Measurements from ENCODE around the gene UROC1. TPM values are rescaled to one million over a fixed set of nuclear protein-coding genes. Genes with fewer than 3 reads are reported as not detected.

Gene UROC1
- total and polyA plus RNA-seq, 5 donors from 2014 or later: not detected

- Histone ChIP-seq H3K27me3 (ENCODE audit: control insufficient read depth, insufficient read depth, low read length) (no peaks in the 10 kb centered on the region), H3K4me3 (ENCODE audit: low read depth, low read length) (no peak overlapping the region), H3K4me1 (ENCODE audit: control insufficient read depth, insufficient read depth, low read length, poor library complexity, severe bottlenecking) (no peaks in the 10 kb centered on the region), H3K36me3 (ENCODE audit: control insufficient read depth, insufficient read depth, low read length) (no peaks in the 10 kb centered on the region), H3K9me3 (ENCODE audit: control insufficient read depth in 2 of 2, low read length in 2 of 2) (no peaks in the 10 kb centered on the region), H3K27ac (ENCODE audit: insufficient read depth, low read length, poor library complexity, severe bottlenecking) (no peak overlapping the region)
- DNase-seq (peak in 1 of 3 donors; percentile 37), ATAC-seq (ENCODE audit: low read depth in 2 of 2) (no peak)
- peaks cover 0 to 6% (median 1%) of the 10 kb centered on the region in 4 donors for H3K4me1 Mint-ChIP-seq
- H3K9me3 Mint-ChIP-seq: no peaks in the 10 kb centered on the region
- H3K36me3 Mint-ChIP-seq: no peaks in the 10 kb centered on the region
- peak overlapping the region in 1 of 3 donors; percentile 46 for H3K27ac Mint-ChIP-seq
- no peak overlapping the region for H3K4me3 Mint-ChIP-seq
- H3K27me3 Mint-ChIP-seq: peaks cover 4% of the 10 kb centered on the region
These were observed 20.4 kb downstream of the UROC1 start for GRCh38 chr3:126496894-126497850.

- Mint-ChIP-seq H3K4me1 (peaks cover 0 to 6% (median 1%) of the 10 kb centered on the region in 4 donors), H3K36me3 (no peaks in the 10 kb centered on the region), H3K27me3 (peaks cover 4% of the 10 kb centered on the region), H3K9me3 (no peaks in the 10 kb centered on the region), H3K27ac (no peak overlapping the region), H3K4me3 (no peak overlapping the region)
- H3K36me3 ChIP-seq (ENCODE audit: control insufficient read depth, insufficient read depth, low read length): no peaks in the 10 kb centered on the region
- H3K27me3 ChIP-seq (ENCODE audit: control insufficient read depth, insufficient read depth, low read length): no peaks in the 10 kb centered on the region
- H3K27ac ChIP-seq (ENCODE audit: insufficient read depth, low read length, poor library complexity, severe bottlenecking): no peak overlapping the region
- H3K4me1 ChIP-seq (ENCODE audit: control insufficient read depth, insufficient read depth, low read length, poor library complexity, severe bottlenecking): no peaks in the 10 kb centered on the region
- DNase-seq (no peak), ATAC-seq (ENCODE audit: low read depth in 2 of 2) (no peak)
- no peaks in the 10 kb centered on the region for H3K9me3 ChIP-seq (ENCODE audit: control insufficient read depth in 2 of 2, low read length in 2 of 2)
- no peak overlapping the region for H3K4me3 ChIP-seq (ENCODE audit: low read depth, low read length)
These were observed 21.8 kb downstream of the UROC1 start for GRCh38 chr3:126495786-126496185.

GRCh38 chr3:126494970-126495230 lies 22.7 kb downstream of the UROC1 start:
- DNase-seq: no peak
- Histone ChIP-seq H3K36me3 (ENCODE audit: control insufficient read depth, insufficient read depth, low read length) (no peaks in the 10 kb centered on the region), H3K27me3 (ENCODE audit: control insufficient read depth, insufficient read depth, low read length) (no peaks in the 10 kb centered on the region), H3K4me1 (ENCODE audit: control insufficient read depth, insufficient read depth, low read length, poor library complexity, severe bottlenecking) (no peaks in the 10 kb centered on the region), H3K27ac (ENCODE audit: insufficient read depth, low read length, poor library complexity, severe bottlenecking) (no peak overlapping the region), H3K4me3 (ENCODE audit: low read depth, low read length) (no peak overlapping the region), H3K9me3 (ENCODE audit: control insufficient read depth in 2 of 2, low read length in 2 of 2) (no peaks in the 10 kb centered on the region)
- no peak for ATAC-seq (ENCODE audit: low read depth in 2 of 2)
- Mint-ChIP-seq H3K9me3 (no peaks in the 10 kb centered on the region), H3K36me3 (no peaks in the 10 kb centered on the region), H3K27me3 (peaks cover 4% of the 10 kb centered on the region), H3K27ac (no peak overlapping the region), H3K4me3 (no peak overlapping the region), H3K4me1 (peaks cover 0 to 6% (median 1%) of the 10 kb centered on the region in 4 donors)

- H3K27me3 ChIP-seq (ENCODE audit: control insufficient read depth, insufficient read depth, low read length): no peaks in the 10 kb centered on the region
- no peak for ATAC-seq (ENCODE audit: low read depth in 2 of 2)
- no peaks in the 10 kb centered on the region for H3K36me3 Mint-ChIP-seq
- H3K4me1 ChIP-seq (ENCODE audit: control insufficient read depth, insufficient read depth, low read length, poor library complexity, severe bottlenecking): no peaks in the 10 kb centered on the region
- no peak overlapping the region for H3K4me3 ChIP-seq (ENCODE audit: low read depth, low read length)
- H3K27ac ChIP-seq (ENCODE audit: insufficient read depth, low read length, poor library complexity, severe bottlenecking): no peak overlapping the region
- H3K9me3 Mint-ChIP-seq: no peaks in the 10 kb centered on the region
- peaks cover 0 to 6% (median 1%) of the 10 kb centered on the region in 4 donors for H3K4me1 Mint-ChIP-seq
- DNase-seq: no peak
- H3K27ac Mint-ChIP-seq: no peak overlapping the region
- H3K36me3 ChIP-seq (ENCODE audit: control insufficient read depth, insufficient read depth, low read length): no peaks in the 10 kb centered on the region
- no peak overlapping the region for H3K4me3 Mint-ChIP-seq
- no peaks in the 10 kb centered on the region for H3K9me3 ChIP-seq (ENCODE audit: control insufficient read depth in 2 of 2, low read length in 2 of 2)
- H3K27me3 Mint-ChIP-seq: peaks cover 4% of the 10 kb centered on the region
These were observed 23.2 kb downstream of the UROC1 start for GRCh38 chr3:126494204-126494969.

- no peaks in the 10 kb centered on the region for H3K27me3 ChIP-seq (ENCODE audit: control insufficient read depth, insufficient read depth, low read length)
- peak in 1 of 3 donors; percentile 37 for DNase-seq
- no peak overlapping the region for H3K27ac ChIP-seq (ENCODE audit: insufficient read depth, low read length, poor library complexity, severe bottlenecking)
- Mint-ChIP-seq H3K27ac (no peak overlapping the region), H3K9me3 (no peaks in the 10 kb centered on the region), H3K27me3 (peaks cover 4% of the 10 kb centered on the region), H3K4me1 (peaks cover 0 to 5% (median 1%) of the 10 kb centered on the region in 4 donors), H3K4me3 (no peak overlapping the region), H3K36me3 (no peaks in the 10 kb centered on the region)
- H3K4me1 ChIP-seq (ENCODE audit: control insufficient read depth, insufficient read depth, low read length, poor library complexity, severe bottlenecking): no peaks in the 10 kb centered on the region
- H3K36me3 ChIP-seq (ENCODE audit: control insufficient read depth, insufficient read depth, low read length): no peaks in the 10 kb centered on the region
- no peak for ATAC-seq (ENCODE audit: low read depth in 2 of 2)
- H3K9me3 ChIP-seq (ENCODE audit: control insufficient read depth in 2 of 2, low read length in 2 of 2): no peaks in the 10 kb centered on the region
- no peak overlapping the region for H3K4me3 ChIP-seq (ENCODE audit: low read depth, low read length)
These were observed 23.8 kb downstream of the UROC1 start for GRCh38 chr3:126493739-126494138.

DNA sequence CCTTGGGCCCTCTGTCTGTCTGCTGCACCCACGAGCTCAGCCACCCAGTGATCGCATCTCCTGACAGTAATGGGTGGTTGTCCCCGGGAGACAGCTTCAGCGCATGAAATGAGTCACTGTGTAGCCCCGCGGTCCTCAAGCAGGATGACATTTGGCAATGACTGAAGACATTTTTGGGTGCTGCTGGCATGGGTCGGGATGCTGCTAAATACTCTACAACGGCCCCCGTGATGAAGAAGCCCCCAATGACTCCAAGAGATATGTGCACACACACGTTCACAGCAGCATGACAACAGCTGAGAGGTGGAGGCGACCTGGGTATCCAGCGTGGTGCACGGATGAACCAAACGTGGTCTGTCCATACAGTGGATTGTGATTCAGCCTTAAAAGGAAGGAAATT lies 24.5 kb downstream of the UROC1 start:
- Mint-ChIP-seq H3K27ac (peak overlapping the region in 1 of 3 donors; percentile 13), H3K36me3 (no peaks in the 10 kb centered on the region), H3K27me3 (peaks cover 4% of the 10 kb centered on the region), H3K4me1 (peaks cover 0 to 3% (median 1%) of the 10 kb centered on the region in 4 donors), H3K9me3 (no peaks in the 10 kb centered on the region), H3K4me3 (no peak overlapping the region)
- H3K27me3 ChIP-seq (ENCODE audit: control insufficient read depth, insufficient read depth, low read length): no peaks in the 10 kb centered on the region
- H3K27ac ChIP-seq (ENCODE audit: insufficient read depth, low read length, poor library complexity, severe bottlenecking): no peak overlapping the region
- H3K9me3 ChIP-seq (ENCODE audit: control insufficient read depth in 2 of 2, low read length in 2 of 2): no peaks in the 10 kb centered on the region
- no peak for ATAC-seq (ENCODE audit: low read depth in 2 of 2)
- H3K36me3 ChIP-seq (ENCODE audit: control insufficient read depth, insufficient read depth, low read length): no peaks in the 10 kb centered on the region
- no peaks in the 10 kb centered on the region for H3K4me1 ChIP-seq (ENCODE audit: control insufficient read depth, insufficient read depth, low read length, poor library complexity, severe bottlenecking)
- DNase-seq: no peak
- no peak overlapping the region for H3K4me3 ChIP-seq (ENCODE audit: low read depth, low read length)

DNA sequence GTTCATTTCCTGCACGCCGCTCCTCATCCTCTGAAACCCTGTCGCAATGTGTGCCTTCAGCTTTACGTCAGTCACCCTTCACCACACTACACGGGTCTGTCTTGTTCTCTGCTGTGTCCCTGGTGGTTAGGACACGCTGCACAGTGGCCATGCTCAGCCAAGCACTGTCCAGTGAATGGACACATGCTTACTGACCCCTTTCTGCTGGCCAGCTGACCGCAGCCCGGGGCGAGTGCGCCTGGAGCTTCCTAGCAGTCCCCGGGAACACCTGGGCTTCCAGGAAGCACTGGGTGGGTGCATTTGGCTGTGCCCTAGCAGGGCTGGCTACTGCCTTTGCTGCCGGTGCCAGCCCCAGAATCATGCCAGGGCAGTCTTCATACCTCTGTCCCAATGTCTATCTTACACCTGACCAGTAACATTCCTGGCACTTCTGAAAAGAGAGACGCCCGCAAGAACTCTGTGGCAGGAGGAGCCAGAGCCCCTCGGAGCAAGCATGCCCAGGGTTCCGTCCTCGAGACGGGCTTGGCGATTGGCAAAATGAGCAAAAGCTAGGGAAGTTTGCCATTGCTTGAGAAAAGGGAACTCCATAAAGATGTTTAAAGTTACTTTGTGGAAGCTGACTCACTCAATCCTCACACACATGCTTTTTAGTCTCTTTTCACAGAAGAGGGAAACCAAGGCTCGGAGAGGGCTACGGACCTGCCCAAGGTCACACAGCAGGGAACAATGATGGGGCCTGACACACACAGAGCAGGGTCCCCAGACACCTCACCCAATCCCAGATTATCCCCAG lies 26.2 kb downstream of the UROC1 start:
- Mint-ChIP-seq H3K4me3 (peak overlapping the region in 1 of 4 donors; percentile 94), H3K27ac (no peak overlapping the region), H3K27me3 (peaks cover 4% of the 10 kb centered on the region), H3K9me3 (no peaks in the 10 kb centered on the region), H3K4me1 (peaks cover 0 to 13% (median 6%) of the 10 kb centered on the region in 4 donors), H3K36me3 (no peaks in the 10 kb centered on the region)
- Histone ChIP-seq H3K36me3 (ENCODE audit: control insufficient read depth, insufficient read depth, low read length) (no peaks in the 10 kb centered on the region), H3K27ac (ENCODE audit: insufficient read depth, low read length, poor library complexity, severe bottlenecking) (no peak overlapping the region), H3K9me3 (ENCODE audit: control insufficient read depth in 2 of 2, low read length in 2 of 2) (no peaks in the 10 kb centered on the region), H3K27me3 (ENCODE audit: control insufficient read depth, insufficient read depth, low read length) (no peaks in the 10 kb centered on the region), H3K4me1 (ENCODE audit: control insufficient read depth, insufficient read depth, low read length, poor library complexity, severe bottlenecking) (peaks cover 10% of the 10 kb centered on the region), H3K4me3 (ENCODE audit: low read depth, low read length) (no peak overlapping the region)
- DNase-seq: no peak
- no peak for ATAC-seq (ENCODE audit: low read depth in 2 of 2)

All from CD4-positive, CD25-positive, alpha-beta regulatory T cell (primary cell).